Measurements from ENCODE around the gene ACOT7.
"Not testable (repeated sequence)": the region's sequence is repeated elsewhere in the genome, so short reads cannot be mapped to it uniquely, and the experiment has no call there.

DNA sequence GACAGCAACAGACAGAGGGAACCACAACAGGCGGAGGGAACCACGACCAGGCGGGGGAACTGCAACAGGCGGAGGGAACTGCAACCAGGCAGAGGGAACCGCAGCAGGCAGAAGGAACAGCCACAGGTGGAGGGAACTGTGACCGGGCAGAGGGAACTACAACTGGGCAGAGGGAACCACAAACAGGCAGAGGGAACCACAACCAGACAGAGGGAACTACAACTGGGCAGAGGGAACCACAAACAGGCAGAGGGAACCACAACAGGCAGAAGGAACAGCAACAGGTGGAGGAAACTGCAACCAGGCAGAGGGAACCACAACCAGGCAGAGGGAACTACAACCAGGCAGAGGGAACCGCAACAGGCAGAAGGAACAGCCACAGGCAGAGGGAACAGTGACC lies 85.9 kb downstream of the ACOT7 start:
- TF ChIP-seq, protein P1, sequence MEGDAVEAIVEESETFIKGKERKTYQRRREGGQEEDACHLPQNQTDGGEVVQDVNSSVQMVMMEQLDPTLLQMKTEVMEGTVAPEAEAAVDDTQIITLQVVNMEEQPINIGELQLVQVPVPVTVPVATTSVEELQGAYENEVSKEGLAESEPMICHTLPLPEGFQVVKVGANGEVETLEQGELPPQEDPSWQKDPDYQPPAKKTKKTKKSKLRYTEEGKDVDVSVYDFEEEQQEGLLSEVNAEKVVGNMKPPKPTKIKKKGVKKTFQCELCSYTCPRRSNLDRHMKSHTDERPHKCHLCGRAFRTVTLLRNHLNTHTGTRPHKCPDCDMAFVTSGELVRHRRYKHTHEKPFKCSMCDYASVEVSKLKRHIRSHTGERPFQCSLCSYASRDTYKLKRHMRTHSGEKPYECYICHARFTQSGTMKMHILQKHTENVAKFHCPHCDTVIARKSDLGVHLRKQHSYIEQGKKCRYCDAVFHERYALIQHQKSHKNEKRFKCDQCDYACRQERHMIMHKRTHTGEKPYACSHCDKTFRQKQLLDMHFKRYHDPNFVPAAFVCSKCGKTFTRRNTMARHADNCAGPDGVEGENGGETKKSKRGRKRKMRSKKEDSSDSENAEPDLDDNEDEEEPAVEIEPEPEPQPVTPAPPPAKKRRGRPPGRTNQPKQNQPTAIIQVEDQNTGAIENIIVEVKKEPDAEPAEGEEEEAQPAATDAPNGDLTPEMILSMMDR (IDR thresholded peaks at IDR 0.05), result not testable (repeated sequence)
- not testable (repeated sequence) for TF ChIP-seq POLR2A (IDR thresholded peaks at IDR 0.05)
